ENCODE data around the gene ATP8A1. TPM values are rescaled to one million over a fixed set of nuclear protein-coding genes. Genes with fewer than 3 reads are reported as not detected.
A peak's percentile ranks its signal among the peaks of the same experiment; 100 is the strongest.

Gene ATP8A1
- total RNA-seq, 1 donor from 2014 or later, result 12.5 TPM

GRCh38 chr4:42570221-42570620 is 86.7 kb downstream of the ATP8A1 start:
- DNase-seq (ENCODE audit: low spot score), result peak; percentile 51

GRCh38 chr4:42568610-42569207 is 88.2 kb downstream of the ATP8A1 start:
- peak; percentile 70 for DNase-seq (ENCODE audit: low spot score)

DNA sequence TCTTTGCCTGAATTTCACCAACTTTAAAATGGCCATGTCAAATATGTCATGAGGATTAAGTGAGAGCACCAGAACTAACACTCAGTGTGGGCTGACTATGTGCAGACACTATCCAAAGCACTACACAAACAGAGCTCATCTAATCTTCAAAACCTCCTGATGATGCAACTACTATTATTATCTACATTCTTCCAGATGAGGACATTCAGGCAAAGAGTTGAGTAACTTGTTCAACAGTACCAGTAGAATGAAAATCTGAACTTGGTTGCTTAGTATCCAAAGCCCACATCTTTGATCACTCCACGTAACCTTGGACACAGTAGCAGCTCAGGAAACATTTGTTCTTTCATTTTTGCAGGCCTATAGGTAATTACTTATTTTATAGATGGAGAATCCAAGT is 90.1 kb downstream of the ATP8A1 start:
- no peak for DNase-seq (ENCODE audit: low spot score)

- DNase-seq (ENCODE audit: low spot score), result no peak
Observed at GRCh38 chr4:42562016-42562415, 94.9 kb downstream of the ATP8A1 start.

DNA sequence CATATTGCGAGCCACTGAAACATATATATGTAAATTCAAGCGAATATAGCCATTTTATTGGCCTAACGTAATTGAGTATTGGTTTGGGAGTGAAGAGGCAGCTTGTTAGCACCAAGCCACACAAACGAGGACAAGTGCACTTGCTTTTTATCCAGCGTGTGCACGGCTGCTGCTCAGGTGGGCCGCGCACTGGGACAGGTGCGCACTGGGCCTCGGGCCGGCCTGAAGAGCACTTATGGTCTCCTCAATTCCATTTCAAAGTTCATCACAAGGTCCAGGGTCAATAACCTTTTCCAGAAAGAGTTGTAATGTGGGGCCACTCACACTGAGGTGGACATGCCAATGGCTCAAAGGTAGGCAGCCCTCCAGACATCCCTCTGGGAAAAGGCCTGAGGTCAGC is 95.9 kb downstream of the ATP8A1 start:
- no peak for DNase-seq (ENCODE audit: low spot score)

- DNase-seq (ENCODE audit: low spot score), result no peak
Observed at GRCh38 chr4:42560467-42560861, 96.4 kb downstream of the ATP8A1 start.

GRCh38 chr4:42558156-42558555 is 98.7 kb downstream of the ATP8A1 start:
- no peak for DNase-seq (ENCODE audit: low spot score)

GRCh38 chr4:42555828-42556227 is 101.1 kb downstream of the ATP8A1 start:
- DNase-seq (ENCODE audit: low spot score), result no peak

- no peak for DNase-seq (ENCODE audit: low spot score)
Observed at GRCh38 chr4:42554072-42554471, 102.8 kb downstream of the ATP8A1 start.

DNA sequence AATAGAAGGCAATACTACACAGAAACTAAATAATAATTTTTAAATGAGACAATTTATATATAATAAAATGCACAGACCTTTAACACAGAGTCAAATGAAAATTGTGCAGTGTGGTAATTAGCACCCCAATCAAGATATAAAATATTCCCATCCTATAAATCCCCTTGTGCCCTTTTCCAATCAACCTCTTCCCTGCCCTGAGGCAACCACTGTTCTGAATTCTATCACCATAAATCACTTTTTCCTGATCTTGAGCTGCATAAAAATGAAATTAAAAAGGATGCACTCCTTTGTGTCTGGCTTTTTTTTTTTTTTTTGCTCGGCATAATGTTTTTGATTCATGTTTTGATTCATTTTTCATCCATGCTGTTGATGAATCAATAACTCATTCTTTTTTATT is 107.0 kb downstream of the ATP8A1 start:
- no peak for DNase-seq (ENCODE audit: low spot score)

DNA sequence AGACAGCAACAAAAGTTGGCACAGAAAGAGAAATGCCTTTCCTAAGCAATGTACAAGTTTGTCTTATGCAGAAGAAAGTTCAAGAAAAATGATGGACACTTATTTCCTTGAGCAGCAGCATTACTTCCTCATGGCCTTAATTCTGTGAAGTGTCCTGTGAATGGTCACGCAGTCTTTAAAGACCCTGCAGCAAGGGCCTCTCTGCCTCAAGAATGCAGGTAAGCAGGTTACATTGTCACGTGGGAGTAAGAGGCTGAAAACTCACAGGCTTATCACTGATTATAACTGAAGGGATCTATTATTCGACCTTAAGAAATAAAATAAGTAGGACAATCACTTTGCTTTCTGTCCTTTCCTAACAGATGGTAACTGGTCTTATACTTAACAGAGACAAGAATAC is 109.1 kb downstream of the ATP8A1 start:
- no peak for DNase-seq (ENCODE audit: low spot score)

DNA sequence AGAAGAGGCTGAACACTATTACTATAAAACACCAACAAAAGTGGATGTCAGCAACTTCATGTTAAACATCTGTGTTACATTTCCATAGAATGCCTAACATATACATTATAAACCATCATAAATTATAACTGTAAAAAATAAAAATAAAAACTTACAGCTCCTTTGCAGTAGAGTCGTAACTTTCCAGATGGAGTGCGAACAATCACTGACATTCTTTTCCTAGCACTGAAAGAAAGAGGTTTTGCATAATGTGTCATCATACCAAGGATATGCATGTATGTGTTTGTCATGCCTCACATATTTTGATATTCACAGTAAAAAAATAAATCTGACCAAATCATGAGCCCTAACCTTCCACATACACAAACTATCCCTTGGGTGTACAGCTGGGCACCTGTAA is 113.1 kb downstream of the ATP8A1 start:
- no peak for DNase-seq (ENCODE audit: low spot score)

DNA sequence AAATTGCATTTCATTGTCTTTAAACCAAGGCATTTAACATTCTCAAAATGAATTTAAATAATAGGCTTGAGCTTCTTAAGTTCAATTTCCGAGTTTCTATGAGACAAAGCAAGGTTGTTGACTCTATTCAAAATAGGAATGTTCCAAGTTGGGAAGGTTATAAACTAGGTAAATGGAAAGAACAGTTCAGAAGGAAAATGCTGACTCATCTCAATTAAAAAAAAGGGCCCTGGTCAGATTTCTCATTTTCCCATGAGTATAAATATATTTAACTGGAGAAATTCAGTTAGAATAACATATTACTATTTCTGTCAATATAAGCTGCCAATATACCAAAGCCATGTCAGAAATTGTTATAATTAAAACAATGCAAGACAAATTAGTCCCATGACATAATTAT is 113.8 kb downstream of the ATP8A1 start:
- DNase-seq (ENCODE audit: low spot score), result no peak

- DNase-seq (ENCODE audit: low spot score), result no peak
Observed at GRCh38 chr4:42541647-42542046, 115.3 kb downstream of the ATP8A1 start.

DNA sequence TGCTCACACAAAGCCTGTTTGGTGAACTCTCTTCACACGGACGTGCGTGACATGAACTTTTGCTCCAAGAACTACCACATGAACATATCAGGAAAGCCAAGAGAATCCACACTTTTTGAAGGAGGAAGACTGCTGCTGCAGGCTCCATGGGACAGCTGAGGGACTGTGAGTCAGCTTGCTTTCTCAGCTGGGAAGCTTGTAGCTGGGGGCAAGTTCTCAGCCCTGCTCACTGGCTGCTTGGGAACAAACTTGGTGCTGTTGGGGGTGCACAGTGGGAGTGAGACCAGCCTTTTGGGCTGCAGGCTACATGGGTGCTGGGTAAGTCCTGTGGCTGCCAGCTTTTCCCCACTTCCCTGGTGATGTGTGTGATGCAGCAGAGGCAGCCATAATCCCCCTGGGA is 123.9 kb downstream of the ATP8A1 start:
- no peak for DNase-seq (ENCODE audit: low spot score)

DNA sequence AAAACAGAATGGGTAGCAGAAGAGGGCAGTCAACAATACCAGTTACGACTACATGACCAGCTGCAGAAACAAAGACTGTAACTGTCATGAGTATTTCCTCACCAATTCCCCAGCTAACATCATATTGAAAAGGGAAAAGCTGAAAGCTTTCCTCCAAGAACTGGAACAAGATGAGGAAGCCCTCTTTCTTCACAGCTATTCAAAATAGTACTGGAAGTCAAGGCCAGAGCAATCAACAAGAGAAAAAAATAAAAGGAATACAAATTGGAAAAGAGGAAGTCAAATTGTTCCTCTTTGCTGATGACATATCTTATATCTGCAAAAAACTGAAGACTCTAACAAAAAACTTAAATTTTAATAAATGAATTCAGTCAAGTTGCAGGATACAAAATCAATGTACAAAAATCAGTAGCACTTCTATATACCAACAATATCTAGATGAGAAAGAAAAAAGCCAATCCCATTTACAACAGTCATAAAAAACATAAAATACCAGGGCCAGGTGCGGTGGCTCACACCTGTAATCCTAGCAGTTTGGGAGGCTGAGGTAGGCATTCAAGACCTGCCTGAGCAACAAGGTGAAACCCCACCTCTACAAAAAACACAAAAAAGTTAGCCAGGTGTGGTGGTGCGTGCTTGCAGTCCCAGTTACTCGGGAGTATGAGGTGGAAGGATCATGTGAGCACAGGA is 125.4 kb downstream of the ATP8A1 start:
- DNase-seq (ENCODE audit: low spot score), result no peak

DNA sequence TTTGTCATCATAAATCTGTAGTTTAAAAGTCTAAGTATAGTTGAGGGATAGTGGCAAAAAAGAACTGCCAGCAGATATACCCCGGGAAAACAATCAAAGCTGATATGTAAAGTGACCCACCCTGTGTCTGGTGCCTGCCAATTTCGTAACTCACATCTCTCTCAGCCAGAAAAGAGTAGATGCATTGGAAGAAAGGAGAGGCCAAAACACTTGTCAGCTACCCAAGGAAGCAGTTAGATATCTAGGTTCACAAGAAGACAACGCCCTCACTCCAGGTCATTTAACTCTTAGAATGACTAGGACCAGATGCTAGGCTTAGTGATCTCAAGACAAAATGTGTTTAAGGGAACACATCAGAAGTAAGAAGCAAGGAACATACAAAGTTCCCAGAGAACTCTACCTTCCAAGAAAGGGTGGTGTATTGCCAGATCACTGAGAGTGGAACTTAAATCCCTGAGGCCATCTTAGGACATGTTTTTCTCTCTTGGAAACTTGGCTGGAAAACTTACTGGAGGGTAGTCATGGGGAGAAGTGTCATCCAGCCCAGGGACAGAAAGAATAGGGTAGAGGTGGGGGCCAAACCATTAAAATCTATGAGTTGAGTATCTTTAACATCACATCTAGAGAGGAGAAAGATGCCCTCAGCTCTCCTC is 133.7 kb downstream of the ATP8A1 start:
- no peak for DNase-seq (ENCODE audit: low spot score)

DNA sequence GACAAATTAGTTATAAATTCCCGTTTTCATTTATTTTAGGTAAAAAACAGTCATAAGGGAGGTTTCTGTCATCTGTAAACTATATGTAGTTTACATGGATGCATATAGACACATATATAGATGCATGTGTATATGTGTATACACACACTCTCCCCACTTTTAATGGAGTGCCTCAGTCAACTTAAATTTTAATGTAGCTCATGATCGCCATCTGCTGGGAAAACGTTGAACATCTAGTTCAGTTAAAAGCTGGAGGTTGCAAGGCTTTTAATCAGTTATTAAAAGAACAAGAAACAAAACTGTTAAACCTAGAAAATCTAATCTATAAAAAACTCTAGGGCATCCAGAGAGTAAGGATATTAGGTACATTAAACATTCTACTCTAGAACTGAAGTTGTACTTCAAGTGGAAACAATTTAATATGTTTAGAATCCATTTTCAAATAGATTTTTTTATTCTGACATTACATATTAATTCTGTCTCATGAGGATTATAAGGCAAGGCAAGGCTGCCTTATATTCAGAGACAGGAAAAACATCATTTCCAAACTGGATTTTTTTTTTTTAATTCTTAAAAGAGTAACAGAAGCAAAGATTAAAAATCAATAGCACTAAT is 137.0 kb downstream of the ATP8A1 start:
- peak; percentile 59 for DNase-seq (ENCODE audit: low spot score)

DNA sequence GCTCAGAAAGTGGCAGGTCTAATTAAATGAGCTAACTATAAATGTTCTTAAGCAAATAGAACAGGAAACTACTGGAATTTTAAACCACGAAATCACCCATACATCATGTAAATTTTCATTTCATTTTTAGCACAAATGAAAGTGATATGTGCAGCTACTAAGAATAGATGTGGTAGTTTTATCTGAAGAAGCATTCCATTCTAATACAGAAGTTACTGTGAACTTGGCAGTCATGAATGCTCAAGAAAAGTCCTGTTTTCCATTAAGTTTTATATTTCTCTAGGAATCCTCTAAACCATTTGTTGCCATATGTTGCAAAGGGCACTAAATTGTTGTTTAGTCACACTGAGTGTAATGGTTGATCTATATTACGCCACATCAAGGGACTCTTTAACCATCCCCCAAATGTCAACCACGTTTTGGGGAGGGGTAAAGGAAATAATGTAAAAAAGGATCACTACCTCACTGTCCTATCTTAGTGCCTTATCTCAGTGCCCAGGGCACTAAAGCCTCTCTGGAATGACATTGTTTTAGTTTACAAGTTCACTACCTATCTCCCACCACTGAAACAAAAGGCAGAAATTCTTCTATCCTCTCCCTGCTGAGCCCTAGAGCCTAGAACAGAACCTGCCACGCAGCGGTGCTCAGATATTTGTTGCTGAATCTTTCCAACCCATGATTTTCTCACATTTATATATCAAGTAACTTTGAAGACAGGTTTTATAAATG is 141.6 kb downstream of the ATP8A1 start:
- DNase-seq (ENCODE audit: low spot score), result no peak

GRCh38 chr4:42513748-42514492 is 143.0 kb downstream of the ATP8A1 start:
- no peak for DNase-seq (ENCODE audit: low spot score)

DNA sequence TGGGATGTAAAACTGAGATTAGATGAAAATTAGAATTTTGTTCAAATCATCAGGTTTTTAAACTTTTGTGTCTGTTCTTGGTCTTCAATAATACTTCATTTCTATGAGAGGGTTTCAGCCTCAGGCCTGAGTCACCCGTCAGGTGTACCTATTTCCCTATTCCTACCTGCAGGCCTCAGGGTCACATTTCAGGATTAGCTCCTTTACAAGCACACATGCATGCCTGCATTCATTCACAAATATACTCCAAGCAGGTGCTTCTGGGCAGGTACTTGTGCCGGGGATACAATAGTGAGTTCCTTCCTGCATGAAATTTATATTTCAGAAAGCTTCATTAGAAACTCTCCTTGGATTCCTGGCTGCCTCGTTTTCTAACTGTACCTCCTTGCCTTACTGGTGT is 144.7 kb downstream of the ATP8A1 start:
- DNase-seq (ENCODE audit: low spot score), result no peak

Data from ureter (tissue), 1 donor.